HS-27A (cell line): ENCODE results near the gene MYH11.
"Not testable (repeated sequence)": the region's sequence is repeated elsewhere in the genome, so short reads cannot be mapped to it uniquely, and the experiment has no call there.

Source experiments
- DNase-seq: peaks from one replicate; pipeline ENCODE4 v3.0.0-alpha.2; 2012; ENCODE audit warnings: low read depth, missing footprints

The MYH11 gene

GRCh38 chr16:15672127-15672513 is 184.7 kb downstream of the MYH11 start:
- not testable (repeated sequence) for DNase-seq

- DNase-seq = no peak
Observed at GRCh38 chr16:15671530-15672117, 185.2 kb downstream of the MYH11 start.

- DNase-seq = no peak
Observed at GRCh38 chr16:15667091-15667742, 189.6 kb downstream of the MYH11 start.

GRCh38 chr16:15665107-15665506 is 191.7 kb downstream of the MYH11 start:
- DNase-seq = no peak

GRCh38 chr16:15660203-15660601 is 196.6 kb downstream of the MYH11 start:
- DNase-seq = no peak

GRCh38 chr16:15658556-15658955 is 198.3 kb downstream of the MYH11 start:
- no peak for DNase-seq

- no peak for DNase-seq
Observed at GRCh38 chr16:15658149-15658548, 198.7 kb downstream of the MYH11 start.

- DNase-seq = not testable (repeated sequence)
Observed at GRCh38 chr16:15655561-15655960, 201.3 kb downstream of the MYH11 start.

- DNase-seq = no peak
Observed at GRCh38 chr16:15654591-15654990, 202.2 kb downstream of the MYH11 start.

- DNase-seq = no peak
Observed at GRCh38 chr16:15653227-15653626, 203.6 kb downstream of the MYH11 start.
